HEK293 (cell line): ENCODE data around the gene LYVE1.
A peak's percentile ranks its signal among the peaks of the same experiment; 100 is the strongest.

ENCODE experiments used
- CTCF ChIA-PET: fragments of 350-600 bp; formaldehyde crosslinking; extraction: SDS; loops from one replicate; lab custom pipeline; 2021; ENCODE audit warnings: antibody characterized with exemption; lab: Yijun Ruan, JAX
- POLR2A ChIA-PET: fragments of 300-600 bp; formaldehyde crosslinking; extraction: SDS; loops from one replicate; lab custom pipeline; 2020; ENCODE audit warnings: antibody characterized with exemption, inconsistent platforms; lab: Yijun Ruan, JAX
- H3K27ac ChIP-seq: fragments of 200-500 bp; sonication (Bioruptor generic); 2 replicates; pipeline ENCODE4 v1.5.1; 2014; ENCODE audit warnings: low read depth, low read length, control low read depth, inconsistent platforms; ENCODE audit errors: extremely low read depth
- H3K36me3 ChIP-seq, 2 experiments: fragments of 200-500 bp in 1 of 2; sonication (Bioruptor generic) in 1 of 2; 1 replicate in 1 of 2; 2 replicates in 1 of 2; pipeline ENCODE4 v1.5.1; 2014 to 2017; ENCODE audit warnings: inconsistent platforms in 2 of 2, low read length in 2 of 2; ENCODE audit not compliant: control insufficient read depth in 2 of 2, insufficient read depth in 1 of 2
- H3K4me1 ChIP-seq: fragments of 200-500 bp; sonication (Bioruptor generic); 2 replicates; pipeline ENCODE4 v1.5.1; 2014; ENCODE audit warnings: mild to moderate bottlenecking, low read length, inconsistent platforms; ENCODE audit not compliant: control insufficient read depth, insufficient read depth
- H3K4me3 ChIP-seq: 2 replicates; pipeline ENCODE4 v1.5.1; 2011; ENCODE audit warnings: low read depth, mild to moderate bottlenecking, control low read depth, low read length, moderate library complexity
- H3K9me3 ChIP-seq: fragments of 200-500 bp; sonication (Bioruptor generic); 2 replicates; pipeline ENCODE4 v1.5.1; 2014; ENCODE audit warnings: low read depth, low read length, inconsistent platforms; ENCODE audit not compliant: control insufficient read depth, insufficient read depth
- BCL11A ChIP-seq: fragments of 450-650 bp; formaldehyde crosslinking; IDR thresholded peaks from 2 replicates; pipeline ENCODE4 v1.5.1; 2016; ENCODE audit warnings: low read depth, missing biosample characterization, missing genetic modification characterization
- GLIS1 ChIP-seq: fragments of 450-650 bp; formaldehyde crosslinking; IDR thresholded peaks from 2 replicates; pipeline ENCODE4 v1.5.1; 2016; ENCODE audit warnings: missing biosample characterization, missing genetic modification characterization
- RBAK ChIP-seq: fragments of 450-650 bp; formaldehyde crosslinking; IDR thresholded peaks from 2 replicates; pipeline ENCODE4 v1.5.1; 2016; ENCODE audit warnings: missing biosample characterization, missing genetic modification characterization
- SETDB1 ChIP-seq: IDR thresholded peaks from one replicate; pipeline ENCODE4 v1.6.1; 2017; ENCODE audit warnings: mild to moderate bottlenecking, low read length, moderate library complexity, mixed read lengths; ENCODE audit not compliant: insufficient read length
- ZBTB20 ChIP-seq: fragments of 450-650 bp; formaldehyde crosslinking; IDR thresholded peaks from 2 replicates; pipeline ENCODE4 v1.5.1; 2016; ENCODE audit warnings: missing biosample characterization, missing genetic modification characterization
- ZIC2 ChIP-seq: fragments of 450-650 bp; formaldehyde crosslinking; IDR thresholded peaks from 2 replicates; pipeline ENCODE4 v1.5.1; 2016; ENCODE audit warnings: missing biosample characterization, missing genetic modification characterization
- ZNF133 ChIP-seq: fragments of 450-650 bp; formaldehyde crosslinking; IDR thresholded peaks from 2 replicates; pipeline ENCODE4 v1.5.1; 2016; ENCODE audit warnings: missing biosample characterization, missing genetic modification characterization
- ZNF366 ChIP-seq: fragments of 450-650 bp; formaldehyde crosslinking; conservative IDR thresholded peaks from 2 replicates; pipeline ENCODE4 v1.5.1; 2016; ENCODE audit warnings: missing biosample characterization, missing genetic modification characterization
- ZNF626 ChIP-seq: fragments of 450-650 bp; sonication (Bioruptor Pico); formaldehyde crosslinking; IDR thresholded peaks from 2 replicates; pipeline ENCODE4 v1.5.1; 2018; ENCODE audit warnings: missing biosample characterization, missing genetic modification characterization, inconsistent platforms
- ZNF677 ChIP-seq: fragments of 450-650 bp; IDR thresholded peaks from 2 replicates; pipeline ENCODE4 v1.5.0; 2018; ENCODE audit warnings: missing biosample characterization, mild to moderate bottlenecking, missing genetic modification characterization, moderate library complexity
- ZNF843 ChIP-seq: fragments of 450-650 bp; formaldehyde crosslinking; IDR thresholded peaks from 2 replicates; pipeline ENCODE4 v1.5.1; 2016; ENCODE audit warnings: missing biosample characterization, missing genetic modification characterization
- ZSCAN30 ChIP-seq: fragments of 450-650 bp; IDR thresholded peaks from 2 replicates; pipeline ENCODE4 v1.5.1; 2018; ENCODE audit warnings: missing biosample characterization, mild to moderate bottlenecking, missing genetic modification characterization, moderate library complexity
- TF ChIP-seq, protein P1 (sequence below): fragments of 450-650 bp; formaldehyde crosslinking; IDR thresholded peaks from 2 replicates; pipeline ENCODE4 v1.5.1; 2016; ENCODE audit warnings: missing biosample characterization, missing genetic modification characterization
- TF ChIP-seq, protein P2 (sequence below): fragments of 450-650 bp; formaldehyde crosslinking; IDR thresholded peaks from 2 replicates; pipeline ENCODE4 v1.5.1; 2016; ENCODE audit warnings: missing biosample characterization, missing genetic modification characterization
- TF ChIP-seq, protein P3 (sequence below): fragments of 450-650 bp; formaldehyde crosslinking; IDR thresholded peaks from 2 replicates; pipeline ENCODE4 v1.5.0; 2017; ENCODE audit warnings: missing biosample characterization, missing genetic modification characterization, borderline replicate concordance
- TF ChIP-seq, protein P4 (sequence below): fragments of 450-650 bp; formaldehyde crosslinking; optimal IDR thresholded peaks from 2 replicates; pipeline ENCODE3; 2016; ENCODE audit warnings: missing biosample characterization, mild to moderate bottlenecking, missing genetic modification characterization

The LYVE1 gene

DNA sequence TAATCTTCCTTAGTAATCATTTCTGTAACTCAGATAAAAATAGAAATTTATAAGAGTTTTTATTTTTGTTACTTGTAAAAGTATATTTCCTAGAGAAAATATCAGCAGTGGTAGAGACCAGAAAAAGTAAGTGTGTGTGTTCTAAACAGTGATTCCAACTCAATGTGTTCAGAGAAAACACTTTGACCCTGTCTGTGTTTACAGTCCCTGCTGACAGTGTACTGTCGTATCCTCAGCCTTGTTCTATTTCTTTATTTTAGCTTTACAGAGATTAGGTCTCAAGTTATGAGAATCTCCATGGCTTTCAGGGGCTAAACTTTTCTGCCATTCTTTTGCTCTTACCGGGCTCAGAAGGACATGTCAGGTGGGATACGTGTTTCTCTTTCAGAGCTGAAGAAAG, 10.2 kb downstream of the LYVE1 start (continued):
- TF ChIP-seq, protein P1, sequence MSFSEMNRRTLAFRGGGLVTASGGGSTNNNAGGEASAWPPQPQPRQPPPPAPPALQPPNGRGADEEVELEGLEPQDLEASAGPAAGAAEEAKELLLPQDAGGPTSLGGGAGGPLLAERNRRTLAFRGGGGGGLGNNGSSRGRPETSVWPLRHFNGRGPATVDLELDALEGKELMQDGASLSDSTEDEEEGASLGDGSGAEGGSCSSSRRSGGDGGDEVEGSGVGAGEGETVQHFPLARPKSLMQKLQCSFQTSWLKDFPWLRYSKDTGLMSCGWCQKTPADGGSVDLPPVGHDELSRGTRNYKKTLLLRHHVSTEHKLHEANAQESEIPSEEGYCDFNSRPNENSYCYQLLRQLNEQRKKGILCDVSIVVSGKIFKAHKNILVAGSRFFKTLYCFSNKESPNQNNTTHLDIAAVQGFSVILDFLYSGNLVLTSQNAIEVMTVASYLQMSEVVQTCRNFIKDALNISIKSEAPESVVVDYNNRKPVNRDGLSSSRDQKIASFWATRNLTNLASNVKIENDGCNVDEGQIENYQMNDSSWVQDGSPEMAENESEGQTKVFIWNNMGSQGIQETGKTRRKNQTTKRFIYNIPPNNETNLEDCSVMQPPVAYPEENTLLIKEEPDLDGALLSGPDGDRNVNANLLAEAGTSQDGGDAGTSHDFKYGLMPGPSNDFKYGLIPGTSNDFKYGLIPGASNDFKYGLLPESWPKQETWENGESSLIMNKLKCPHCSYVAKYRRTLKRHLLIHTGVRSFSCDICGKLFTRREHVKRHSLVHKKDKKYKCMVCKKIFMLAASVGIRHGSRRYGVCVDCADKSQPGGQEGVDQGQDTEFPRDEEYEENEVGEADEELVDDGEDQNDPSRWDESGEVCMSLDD (tag by site-specific recombination) = no peak
- TF ChIP-seq, protein P2, sequence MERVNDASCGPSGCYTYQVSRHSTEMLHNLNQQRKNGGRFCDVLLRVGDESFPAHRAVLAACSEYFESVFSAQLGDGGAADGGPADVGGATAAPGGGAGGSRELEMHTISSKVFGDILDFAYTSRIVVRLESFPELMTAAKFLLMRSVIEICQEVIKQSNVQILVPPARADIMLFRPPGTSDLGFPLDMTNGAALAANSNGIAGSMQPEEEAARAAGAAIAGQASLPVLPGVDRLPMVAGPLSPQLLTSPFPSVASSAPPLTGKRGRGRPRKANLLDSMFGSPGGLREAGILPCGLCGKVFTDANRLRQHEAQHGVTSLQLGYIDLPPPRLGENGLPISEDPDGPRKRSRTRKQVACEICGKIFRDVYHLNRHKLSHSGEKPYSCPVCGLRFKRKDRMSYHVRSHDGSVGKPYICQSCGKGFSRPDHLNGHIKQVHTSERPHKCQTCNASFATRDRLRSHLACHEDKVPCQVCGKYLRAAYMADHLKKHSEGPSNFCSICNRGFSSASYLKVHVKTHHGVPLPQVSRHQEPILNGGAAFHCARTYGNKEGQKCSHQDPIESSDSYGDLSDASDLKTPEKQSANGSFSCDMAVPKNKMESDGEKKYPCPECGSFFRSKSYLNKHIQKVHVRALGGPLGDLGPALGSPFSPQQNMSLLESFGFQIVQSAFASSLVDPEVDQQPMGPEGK (tag by site-specific recombination) = no peak
- TF ChIP-seq BCL11A (tag by site-specific recombination) (no peak), ZNF626 (tag by site-specific recombination) (no peak), ZBTB20 (no peak)
- TF ChIP-seq, protein P3, sequence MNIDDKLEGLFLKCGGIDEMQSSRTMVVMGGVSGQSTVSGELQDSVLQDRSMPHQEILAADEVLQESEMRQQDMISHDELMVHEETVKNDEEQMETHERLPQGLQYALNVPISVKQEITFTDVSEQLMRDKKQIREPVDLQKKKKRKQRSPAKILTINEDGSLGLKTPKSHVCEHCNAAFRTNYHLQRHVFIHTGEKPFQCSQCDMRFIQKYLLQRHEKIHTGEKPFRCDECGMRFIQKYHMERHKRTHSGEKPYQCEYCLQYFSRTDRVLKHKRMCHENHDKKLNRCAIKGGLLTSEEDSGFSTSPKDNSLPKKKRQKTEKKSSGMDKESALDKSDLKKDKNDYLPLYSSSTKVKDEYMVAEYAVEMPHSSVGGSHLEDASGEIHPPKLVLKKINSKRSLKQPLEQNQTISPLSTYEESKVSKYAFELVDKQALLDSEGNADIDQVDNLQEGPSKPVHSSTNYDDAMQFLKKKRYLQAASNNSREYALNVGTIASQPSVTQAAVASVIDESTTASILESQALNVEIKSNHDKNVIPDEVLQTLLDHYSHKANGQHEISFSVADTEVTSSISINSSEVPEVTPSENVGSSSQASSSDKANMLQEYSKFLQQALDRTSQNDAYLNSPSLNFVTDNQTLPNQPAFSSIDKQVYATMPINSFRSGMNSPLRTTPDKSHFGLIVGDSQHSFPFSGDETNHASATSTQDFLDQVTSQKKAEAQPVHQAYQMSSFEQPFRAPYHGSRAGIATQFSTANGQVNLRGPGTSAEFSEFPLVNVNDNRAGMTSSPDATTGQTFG (tag by site-specific recombination) = no peak

DNA sequence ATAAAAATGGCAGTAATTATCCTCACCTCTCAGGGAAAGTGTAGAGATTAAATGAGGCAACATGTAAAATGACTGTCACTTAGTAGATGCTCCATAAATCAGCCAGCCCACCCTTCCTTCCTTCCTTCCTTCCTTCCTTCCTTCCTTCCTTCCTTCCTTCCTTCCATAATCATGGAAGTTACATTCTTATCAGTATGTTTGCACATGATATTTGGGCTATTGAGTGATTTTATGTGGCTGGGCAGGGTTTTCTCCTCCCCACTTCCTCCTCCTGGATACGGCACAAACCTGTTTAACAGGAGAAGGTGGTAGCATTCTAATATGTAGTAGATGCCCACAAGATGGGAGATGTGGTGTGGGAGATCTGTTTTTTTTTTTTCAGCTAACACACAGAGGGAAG, 11.9 kb downstream of the LYVE1 start:
- Histone ChIP-seq H3K4me3 (no peak overlapping the region), H3K27ac (no peak overlapping the region), H3K9me3 (no peaks in the 10 kb centered on the region), H3K4me1 (no peaks in the 10 kb centered on the region), H3K36me3 (no peaks in the 10 kb centered on the region)
- TF ChIP-seq ZNF366 (tag by site-specific recombination) (peak; percentile 40; the same call in 1 of the 2 replicates), ZNF133 (no peak), GLIS1 (tag by site-specific recombination) (no peak), ZNF843 (tag by site-specific recombination) (no peak), ZNF677 (tag by site-specific recombination) (no peak)
- CTCF ChIA-PET = interaction anchor here (1.1 to 1.8 kb wide), 2 partner anchors 16 to 942 kb away, joined by 3 to 5 read pairs; partner anchors contain the start of gene RNF141
- POLR2A ChIA-PET = no interaction called here

DNA sequence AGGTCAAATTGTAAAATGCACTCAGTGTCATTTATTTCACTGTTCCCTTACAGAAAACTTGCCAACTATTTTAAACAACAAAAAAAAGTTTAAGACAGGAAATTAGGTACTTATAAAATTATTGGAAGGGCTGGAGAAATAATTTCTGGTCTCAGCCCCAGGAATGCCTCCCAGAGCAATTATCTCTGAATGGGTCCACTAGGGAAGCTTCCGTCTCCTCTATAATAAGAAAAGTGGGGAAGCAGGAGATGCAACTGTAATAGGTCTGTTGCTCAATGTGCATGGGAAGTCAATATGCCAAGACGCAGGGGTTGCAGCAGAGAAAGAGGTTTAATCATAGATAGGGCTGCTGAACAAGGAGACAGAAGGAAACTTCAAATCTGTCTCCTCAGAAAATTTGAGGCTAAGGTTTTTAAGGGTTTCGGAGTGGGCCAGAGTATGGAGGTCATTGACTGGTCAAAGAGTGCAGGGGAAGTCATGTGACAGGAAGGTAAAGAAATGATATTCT, 16.6 kb downstream of the LYVE1 start:
- TF ChIP-seq ZSCAN30 (no peak), ZIC2 (no peak), RBAK (tag by site-specific recombination) (no peak), SETDB1 (peak; percentile 27), ZNF366 (tag by site-specific recombination) (no peak)
- TF ChIP-seq, protein P4, sequence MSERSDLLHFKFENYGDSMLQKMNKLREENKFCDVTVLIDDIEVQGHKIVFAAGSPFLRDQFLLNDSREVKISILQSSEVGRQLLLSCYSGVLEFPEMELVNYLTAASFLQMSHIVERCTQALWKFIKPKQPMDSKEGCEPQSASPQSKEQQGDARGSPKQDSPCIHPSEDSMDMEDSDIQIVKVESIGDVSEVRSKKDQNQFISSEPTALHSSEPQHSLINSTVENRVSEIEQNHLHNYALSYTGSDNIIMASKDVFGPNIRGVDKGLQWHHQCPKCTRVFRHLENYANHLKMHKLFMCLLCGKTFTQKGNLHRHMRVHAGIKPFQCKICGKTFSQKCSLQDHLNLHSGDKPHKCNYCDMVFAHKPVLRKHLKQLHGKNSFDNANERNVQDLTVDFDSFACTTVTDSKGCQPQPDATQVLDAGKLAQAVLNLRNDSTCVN (tag by site-specific recombination) = no peak
- no peaks in the 10 kb centered on the region for H3K9me3 ChIP-seq
- CTCF ChIA-PET = interaction anchor here (1.3 kb wide), 1 partner anchor 11 kb away, joined by 3 read pairs; the partner anchor contains the start of gene RNF141

More for the DNA sequence above, 16.6 kb downstream of the LYVE1 start:
- Histone ChIP-seq H3K27ac (no peak overlapping the region), H3K36me3 (no peaks in the 10 kb centered on the region), H3K4me3 (no peak overlapping the region), H3K4me1 (no peaks in the 10 kb centered on the region)
- POLR2A ChIA-PET = no interaction called here
